ENCODE results near the gene STARD13. TPM values are rescaled to one million over a fixed set of nuclear protein-coding genes. Genes with fewer than 3 reads are reported as not detected.

The STARD13 gene
- total and polyA plus RNA-seq, 8 donors, result 7.8 to 29.4 (median 16.2) TPM

DNA sequence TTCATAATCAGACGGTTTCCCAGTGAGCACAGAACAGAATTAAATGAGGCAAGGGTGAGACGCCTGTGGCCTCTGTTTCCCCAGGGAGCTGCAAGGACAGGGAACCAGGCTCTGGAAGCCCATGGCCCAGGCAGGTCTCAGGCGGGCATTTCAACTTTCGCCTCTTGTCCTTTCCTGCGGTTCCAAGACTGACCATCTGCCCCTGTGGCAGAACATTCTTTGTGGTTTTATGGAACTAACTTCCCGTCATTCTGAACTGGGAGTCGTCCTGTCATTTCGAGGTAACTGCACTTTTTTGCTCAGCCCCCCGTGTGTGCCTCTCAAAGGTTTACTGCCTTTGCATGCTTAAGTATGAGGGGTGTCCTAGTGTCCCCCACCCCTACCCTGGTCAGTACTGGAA lies 198.5 kb downstream of the STARD13 start:
- H3K27ac ChIP-seq, result no peak overlapping the region
- H3K9me3 ChIP-seq, result no peaks in the 10 kb centered on the region
- no peak for FAIRE-seq
- intact Hi-C loops (cut with DNase I), result no loop called here
- no peak overlapping the region for H3K4me3 ChIP-seq
- 77 to 78% methylated on average over 9 of the region's 9 CpGs for WGBS, 2 donors
- H3K36me3 ChIP-seq, result no peaks in the 10 kb centered on the region
- H3K27me3 ChIP-seq, result no peaks in the 10 kb centered on the region
- TF ChIP-seq, protein P1, sequence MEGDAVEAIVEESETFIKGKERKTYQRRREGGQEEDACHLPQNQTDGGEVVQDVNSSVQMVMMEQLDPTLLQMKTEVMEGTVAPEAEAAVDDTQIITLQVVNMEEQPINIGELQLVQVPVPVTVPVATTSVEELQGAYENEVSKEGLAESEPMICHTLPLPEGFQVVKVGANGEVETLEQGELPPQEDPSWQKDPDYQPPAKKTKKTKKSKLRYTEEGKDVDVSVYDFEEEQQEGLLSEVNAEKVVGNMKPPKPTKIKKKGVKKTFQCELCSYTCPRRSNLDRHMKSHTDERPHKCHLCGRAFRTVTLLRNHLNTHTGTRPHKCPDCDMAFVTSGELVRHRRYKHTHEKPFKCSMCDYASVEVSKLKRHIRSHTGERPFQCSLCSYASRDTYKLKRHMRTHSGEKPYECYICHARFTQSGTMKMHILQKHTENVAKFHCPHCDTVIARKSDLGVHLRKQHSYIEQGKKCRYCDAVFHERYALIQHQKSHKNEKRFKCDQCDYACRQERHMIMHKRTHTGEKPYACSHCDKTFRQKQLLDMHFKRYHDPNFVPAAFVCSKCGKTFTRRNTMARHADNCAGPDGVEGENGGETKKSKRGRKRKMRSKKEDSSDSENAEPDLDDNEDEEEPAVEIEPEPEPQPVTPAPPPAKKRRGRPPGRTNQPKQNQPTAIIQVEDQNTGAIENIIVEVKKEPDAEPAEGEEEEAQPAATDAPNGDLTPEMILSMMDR (IDR thresholded peaks at IDR 0.05), result no peak
- no peaks in the 10 kb centered on the region for H3K4me1 ChIP-seq
- DNase-seq, result no peak
- no peak for ATAC-seq

DNA sequence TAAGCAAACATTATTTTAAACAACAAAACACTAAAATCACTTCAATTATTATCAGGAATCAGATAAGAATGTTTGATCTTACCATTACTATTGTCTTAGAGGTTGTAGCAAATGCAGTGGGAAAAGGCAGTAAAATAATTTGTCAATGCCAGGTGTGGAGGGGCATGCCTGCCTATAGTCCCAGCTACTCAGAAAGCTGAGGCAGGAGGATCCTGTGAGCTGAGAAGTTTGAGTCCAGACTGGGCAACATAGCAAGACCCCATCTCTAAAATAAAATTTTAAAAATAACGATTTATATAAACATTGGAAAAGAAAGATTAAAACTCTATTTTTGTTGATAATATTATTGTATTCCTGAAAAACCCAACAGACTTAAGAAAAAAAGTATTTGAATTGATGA lies 202.5 kb downstream of the STARD13 start:
- 75 to 88% methylated on average over 1 of the region's 1 CpG for WGBS, 2 donors
- FAIRE-seq, result no peak
- H3K27ac ChIP-seq, result no peak overlapping the region

DNA sequence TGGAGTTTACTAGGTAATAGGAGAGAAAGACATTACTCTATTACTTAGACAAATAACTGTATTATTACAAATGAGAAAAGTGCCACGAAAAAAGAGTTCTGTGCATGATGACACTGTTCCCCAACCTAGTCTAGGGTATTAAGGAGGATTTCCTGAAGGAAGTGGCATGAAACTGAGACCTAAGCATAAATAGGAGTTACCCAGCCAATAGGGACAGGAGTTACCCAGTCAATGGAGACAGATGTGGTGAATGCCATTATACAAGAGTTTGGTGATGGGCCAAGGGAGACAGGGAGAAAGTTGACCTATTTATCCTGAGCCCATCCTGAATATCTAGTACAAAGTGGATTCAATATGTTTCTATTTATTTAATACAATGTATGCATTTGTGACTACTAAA lies 203.9 kb downstream of the STARD13 start:
- Histone ChIP-seq H3K27me3 (no peaks in the 10 kb centered on the region), H3K27ac (no peak overlapping the region), H3K9me3 (no peaks in the 10 kb centered on the region), H3K4me3 (no peak overlapping the region), H3K36me3 (no peaks in the 10 kb centered on the region), H3K4me1 (no peaks in the 10 kb centered on the region)
- 35% methylated on average over 1 of the region's 1 CpG for WGBS, 2 donors
- DNase-seq (no peak), ATAC-seq (no peak), FAIRE-seq (no peak)
- TF ChIP-seq, protein P1 (IDR thresholded peaks at IDR 0.05), result no peak
- intact Hi-C loops (cut with DNase I), result no loop called here

More for the DNA sequence above, 202.5 kb downstream of the STARD13 start:
- H3K27me3 ChIP-seq, result no peaks in the 10 kb centered on the region
- no peaks in the 10 kb centered on the region for H3K9me3 ChIP-seq
- H3K36me3 ChIP-seq, result no peaks in the 10 kb centered on the region
- no peak for DNase-seq
- no peaks in the 10 kb centered on the region for H3K4me1 ChIP-seq
- TF ChIP-seq, protein P1 (IDR thresholded peaks at IDR 0.05), result no peak
- intact Hi-C loops (cut with DNase I), result no loop called here
- ATAC-seq, result no peak
- no peak overlapping the region for H3K4me3 ChIP-seq

DNA sequence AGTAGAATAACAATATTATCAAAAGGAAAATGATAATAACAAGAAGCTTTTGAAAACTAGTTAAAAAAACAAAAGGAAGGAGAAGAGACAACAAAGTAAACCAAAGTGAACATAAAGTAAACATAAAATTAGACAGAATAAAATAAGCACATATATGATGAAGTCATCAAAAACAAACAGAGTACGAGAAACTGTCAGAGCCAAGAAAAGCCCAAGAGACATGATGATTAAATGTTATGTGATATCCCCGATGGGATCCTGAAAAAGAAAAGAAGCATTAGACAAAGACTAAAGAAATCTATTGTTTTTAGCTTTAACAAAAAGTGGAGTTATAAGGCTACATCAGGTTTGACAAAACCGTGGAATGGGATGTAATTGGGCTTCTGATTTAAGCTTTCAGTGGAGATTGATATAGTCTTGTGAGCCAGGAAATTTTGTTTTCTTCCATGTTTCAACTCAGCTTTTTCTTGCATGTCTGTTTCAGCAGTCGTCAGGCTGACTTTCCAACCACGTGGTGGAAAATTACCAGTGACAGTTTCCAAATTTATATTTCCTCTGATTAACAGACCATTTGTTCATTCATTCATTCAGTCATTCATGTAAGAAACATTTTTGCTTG lies 204.5 kb downstream of the STARD13 start:
- Histone ChIP-seq H3K27ac (no peak overlapping the region), H3K36me3 (no peaks in the 10 kb centered on the region), H3K9me3 (no peaks in the 10 kb centered on the region), H3K4me3 (no peak overlapping the region), H3K4me1 (no peaks in the 10 kb centered on the region), H3K27me3 (no peaks in the 10 kb centered on the region)
- DNase-seq (no peak), FAIRE-seq (no peak), ATAC-seq (no peak)
- intact Hi-C loops (cut with DNase I), result no loop called here
- TF ChIP-seq, protein P1 (IDR thresholded peaks at IDR 0.05), result no peak
- WGBS, 2 donors, result 50 to 62% methylated on average over 5 of the region's 5 CpGs

DNA sequence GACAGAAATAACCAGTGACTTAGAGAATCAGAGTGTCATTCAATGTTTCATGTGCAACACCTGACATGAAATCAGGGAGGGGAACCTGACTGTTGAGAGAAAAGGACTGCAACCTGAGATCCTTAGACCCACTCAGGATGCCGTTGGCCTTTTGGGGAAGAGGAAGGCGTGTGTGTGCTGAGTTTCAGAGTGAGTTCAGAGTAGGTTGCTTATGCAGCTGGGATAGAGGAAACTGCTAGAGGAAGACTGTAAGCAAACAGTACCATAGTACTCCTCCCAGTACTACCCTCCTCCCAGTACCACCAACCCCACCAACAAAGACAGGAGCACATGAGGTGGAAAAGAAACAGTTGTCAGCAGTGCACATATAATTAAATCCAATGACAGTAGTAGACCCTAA lies 205.6 kb downstream of the STARD13 start:
- DNase-seq (no peak), FAIRE-seq (no peak), ATAC-seq (peak in 1 of 4 donors; percentile 18)
- no peaks in the 10 kb centered on the region for H3K36me3 ChIP-seq
- H3K9me3 ChIP-seq, result no peaks in the 10 kb centered on the region
- TF ChIP-seq, protein P1 (IDR thresholded peaks at IDR 0.05), result no peak
- H3K4me1 ChIP-seq, result no peaks in the 10 kb centered on the region
- WGBS, 2 donors, result 74 to 82% methylated on average over 2 of the region's 2 CpGs
- H3K27me3 ChIP-seq, result no peaks in the 10 kb centered on the region
- no peak overlapping the region for H3K4me3 ChIP-seq
- no peak overlapping the region for H3K27ac ChIP-seq
- intact Hi-C loops (cut with DNase I), result no loop called here
